K562 (cell line): ENCODE data around the gene AIF1. TPM values are rescaled to one million over a fixed set of nuclear protein-coding genes. Genes with fewer than 3 reads are reported as not detected.

Source experiments
- ATAC-seq: fragments of 200-7000 bp; cut with Tn5 transposase; 3 replicates; pipeline ENCODE4 v1.9.1; 2020; ENCODE audit warnings: moderate library complexity
- BruUV-seq: library from RNA; stranded (reverse); fragments of 400-500 nt; replicated peaks from 2 replicates; lab custom pipeline; 2021; lab: Mats Ljungman, UMichigan
- CTCF ChIA-PET: fragments of 300-600 bp; formaldehyde crosslinking; extraction: SDS; loops from one replicate; lab custom pipeline; 2021; ENCODE audit warnings: low intra/inter-chr PET ratio; lab: Yijun Ruan, JAX
- POLR2A ChIA-PET: fragments of 300-600, 350-650 bp; sonication (Branson Sonifier 250); formaldehyde crosslinking; extraction: SDS; loops from one replicate; lab custom pipeline; 2021; ENCODE audit warnings: antibody characterized with exemption, inconsistent platforms; lab: Yijun Ruan, JAX
- DNase-seq, 4 experiments: peaks; one replicate each; pipeline versions ENCODE4 v3.0.0 to v3.0.0-alpha.2; 2011 to 2018; ENCODE audit warnings: low spot score in 3 of 4, mixed read lengths in 3 of 4; ENCODE audit errors: extremely low read depth in 1 of 4
- FAIRE-seq: peaks from 2 replicates; lab custom pipeline; 2011; peaks lifted over from hg19 to GRCh38; lab: Jason Lieb, UNC
- H2AFZ ChIP-seq: 2 replicates; pipeline ENCODE4 v1.6.0; 2011; ENCODE audit warnings: low read depth, low read length, control low read depth, inconsistent platforms
- H3K27ac ChIP-seq: fragments of 200-600 bp; 3 replicates; pipeline ENCODE4 v1.8.0; 2011; ENCODE audit warnings: low read depth, mild to moderate bottlenecking, control low read depth, inconsistent platforms, low read length, moderate library complexity, mixed read lengths; ENCODE audit errors: extremely low read depth
- H3K27me3 ChIP-seq, 2 experiments: fragments of 300-600 bp in 1 of 2; 2 replicates in 1 of 2; 3 replicates in 1 of 2; pipeline versions ENCODE4 v1.6.0 to v1.8.0; 2011; ENCODE audit warnings: inconsistent platforms in 2 of 2, low read length in 2 of 2, mild to moderate bottlenecking in 1 of 2, mixed read lengths in 1 of 2, moderate library complexity in 1 of 2; ENCODE audit not compliant: control insufficient read depth in 2 of 2, insufficient read depth in 2 of 2
- H3K36me3 ChIP-seq: fragments of 300-600 bp; 3 replicates; pipeline ENCODE4 v1.8.0; 2011; ENCODE audit warnings: mild to moderate bottlenecking, low read length, inconsistent platforms; ENCODE audit not compliant: control insufficient read depth, insufficient read depth
- H3K4me1 ChIP-seq, 2 experiments: fragments of 200-600 bp in 1 of 2; replicated peaks in 1 of 2; 2 replicates in 1 of 2; 3 replicates in 1 of 2; pipeline versions ENCODE4 v1.5.1 to v1.8.0; 2011; ENCODE audit warnings: inconsistent platforms in 2 of 2, low read length in 2 of 2, mild to moderate bottlenecking in 1 of 2, mixed read lengths in 1 of 2, moderate library complexity in 1 of 2; ENCODE audit not compliant: control insufficient read depth in 2 of 2, insufficient read depth in 2 of 2
- H3K4me2 ChIP-seq: 2 replicates; pipeline ENCODE4 v1.6.1; 2011; ENCODE audit warnings: low read length, control low read depth, inconsistent platforms, mixed read lengths; ENCODE audit not compliant: insufficient read depth
- H3K4me3 ChIP-seq: fragments of 200-600 bp; sonication (generic), shearing (Covaris generic); 2 replicates; pipeline ENCODE4 v1.5.1; 2016; ENCODE audit warnings: control low read depth, inconsistent platforms
- H3K79me2 ChIP-seq: fragments of 200-600 bp; 3 replicates; pipeline ENCODE4 v1.8.0; 2011; ENCODE audit warnings: low read length, inconsistent platforms; ENCODE audit not compliant: control insufficient read depth, insufficient read depth
- H3K9ac ChIP-seq, 2 experiments: 2 replicates each; pipeline versions ENCODE4 v1.6.0 to v1.6.1; 2011; ENCODE audit warnings: low read depth in 2 of 2, low read length in 2 of 2, control low read depth in 1 of 2, inconsistent platforms in 1 of 2, mild to moderate bottlenecking in 1 of 2, mixed read lengths in 1 of 2; ENCODE audit not compliant: insufficient read depth in 1 of 2
- H3K9me1 ChIP-seq: one replicate; pipeline ENCODE4 v1.6.0; 2011; ENCODE audit warnings: inconsistent platforms, mild to moderate bottlenecking, low read length, moderate library complexity; ENCODE audit not compliant: control insufficient read depth, insufficient read depth
- H3K9me3 ChIP-seq: replicated peaks from 2 replicates; pipeline ENCODE4 v1.5.1; 2011; ENCODE audit warnings: low read depth, low read length, inconsistent platforms; ENCODE audit not compliant: control insufficient read depth, insufficient read depth
- H4K20me1 ChIP-seq: replicated peaks from 2 replicates; pipeline ENCODE4 v1.6.1; 2011; ENCODE audit warnings: low read length, inconsistent platforms, mixed read lengths; ENCODE audit not compliant: control insufficient read depth, insufficient read depth
- AFF1 ChIP-seq, 2 experiments: fragments of 450-650 bp; IDR thresholded peaks; 2 replicates each; pipeline ENCODE4 v1.6.1; 2018; ENCODE audit warnings: mild to moderate bottlenecking in 2 of 2, low read depth in 1 of 2; ENCODE audit not compliant: partially characterized antibody in 2 of 2
- ARHGAP35 ChIP-seq: fragments of 450-650 bp; IDR thresholded peaks from 2 replicates; pipeline ENCODE4 v1.6.1; 2018; ENCODE audit not compliant: partially characterized antibody
- CHAMP1 ChIP-seq: fragments of 450-650 bp; IDR thresholded peaks from 2 replicates; pipeline ENCODE4 v1.6.1; 2016; ENCODE audit warnings: mild to moderate bottlenecking
- FOXJ3 ChIP-seq: sonication (generic); formaldehyde crosslinking; IDR thresholded peaks from 2 replicates; pipeline ENCODE4 v1.4.0; 2020; ENCODE audit warnings: mild to moderate bottlenecking, missing genetic modification reagents
- GTF3C2 ChIP-seq: IDR thresholded peaks from 3 replicates; pipeline ENCODE4 v1.6.1; 2011; ENCODE audit warnings: borderline replicate concordance, mild to moderate bottlenecking, moderate library complexity; ENCODE audit not compliant: insufficient read length; ENCODE audit errors: extremely low read depth
- MEIS2 ChIP-seq: fragments of 450-650 bp; IDR thresholded peaks from 2 replicates; pipeline ENCODE4 v1.6.1; 2014; ENCODE audit warnings: mild to moderate bottlenecking; ENCODE audit not compliant: partially characterized antibody
- PCBP2 ChIP-seq: fragments of 200-400 bp; formaldehyde crosslinking; IDR thresholded peaks from 2 replicates; pipeline ENCODE4 v1.6.1; 2018; ENCODE audit warnings: low read length, low read depth, mild to moderate bottlenecking, moderate library complexity; ENCODE audit not compliant: poor library complexity, severe bottlenecking
- RBM15 ChIP-seq: fragments of 200-400 bp; formaldehyde crosslinking; IDR thresholded peaks from 2 replicates; pipeline ENCODE4 v1.6.1; 2018; ENCODE audit warnings: mild to moderate bottlenecking, low read length, moderate library complexity; ENCODE audit not compliant: insufficient read depth
- SNRNP70 ChIP-seq: fragments of 200-400 bp; formaldehyde crosslinking; optimal IDR thresholded peaks from 2 replicates; pipeline ENCODE3; 2017; ENCODE audit warnings: low read depth, low read length
- ZNF449 ChIP-seq: fragments of 250-450 bp; sonication (Bioruptor Pico); IDR thresholded peaks from 2 replicates; pipeline ENCODE4 v1.8.0; 2022; ENCODE audit warnings: moderate library complexity, mild to moderate bottlenecking, inconsistent platforms
- ZNF75A ChIP-seq: fragments of 450-650 bp; formaldehyde crosslinking; IDR thresholded peaks from 2 replicates; pipeline ENCODE4 v1.4.0; 2020; ENCODE audit warnings: mild to moderate bottlenecking
- WGBS: fragments of 100-300 bp; shearing (Covaris generic); methylation state at CpG from one replicate; pipeline ENCODE4 v1.1.6; 2016; ENCODE audit warnings: low coverage, mixed read lengths; ENCODE audit not compliant: insufficient coverage; ENCODE audit errors: missing lambda C conversion rate; 5-methylcytosine and 5-hydroxymethylcytosine counted together
- in situ Hi-C: fragments of 300-500 bp; cut with MboI; formaldehyde crosslinking; loops from 4 replicates; pipeline ENCODE4 v1.15.0; 2018; ENCODE audit warnings: inconsistent platforms, mixed read lengths
- intact Hi-C: fragments of 100-400 bp; cut with micrococcal nuclease; formaldehyde crosslinking; loops from 2 replicates; pipeline ENCODE4 v1.14.2; 2022
- polyA plus RNA-seq, 8 experiments: library from polyadenylated mRNA; depleted of rRNA in 4 of 8; stranded (reverse) in 5 of 8; unstranded in 3 of 8; fragments of >200 nt; fragmentation: Nextera tagmentation in 2 of 8; fragmentation: Illumina TruSeq in 1 of 8; extraction: Ambion mirVana in 2 of 8; extraction: Trizol in 1 of 8; gene quantifications; 2 replicates each; pipeline versions ENCODE4 v1.2.1 to v1.2.3, GENCODE V29; 2011 to 2014; ENCODE audit warnings: inconsistent platforms in 1 of 8, missing spikeins in 1 of 8
- total RNA-seq, 7 experiments: library from RNA; depleted of rRNA in 6 of 7; stranded (reverse); fragments of >200 nt in 6 of 7; fragmentation: Illumina TruSeq in 2 of 7; extraction: Trizol in 2 of 7; gene quantifications; 2 replicates each; pipeline versions ENCODE4 v1.2.1 to v1.2.3, GENCODE V29; 2011 to 2021; ENCODE audit warnings: low replicate concordance in 1 of 7

The AIF1 gene
- total and polyA plus RNA-seq, 9 of the 15 experiments (the other 6 are each of a cell fraction or from before 2014, with no cell fraction given) = 9.4 to 33.4 (median 19.4) TPM

GRCh38 chr6:31610968-31611367 lies 4.1 kb upstream of the AIF1 start:
- DNase-seq = no peak
- intact Hi-C loops (no loop called here), in situ Hi-C loops (no loop called here)
- no peak overlapping the region for H3K27ac ChIP-seq
- H3K36me3 ChIP-seq = no peaks in the 10 kb centered on the region
- peaks cover 25 to 34% of the 10 kb centered on the region in 2 experiments for H3K4me1 ChIP-seq
- no peak overlapping the region for H3K4me2 ChIP-seq
- no peak overlapping the region; a peak in 1 of 4 replicates for H3K9ac ChIP-seq
- ChIA-PET POLR2A (interaction anchor here (0.8 to 2.2 kb wide), 4 partner anchors 9 to 83 kb away, joined by 3 to 16 read pairs (median 4); partner anchors contain the start of genes MCCD1 and PRRC2A), CTCF (no interaction called here)
- no TSS peak for BruUV-seq
- H2AFZ ChIP-seq = no peak overlapping the region
- no peaks in the 10 kb centered on the region for H3K79me2 ChIP-seq
- no peaks in the 10 kb centered on the region for H3K9me1 ChIP-seq
- H4K20me1 ChIP-seq = no peaks in the 10 kb centered on the region
- 67% methylated on average over 4 of the region's 4 CpGs for WGBS
- no peak for FAIRE-seq
- H3K4me3 ChIP-seq = no peak overlapping the region
- no peaks in the 10 kb centered on the region for H3K27me3 ChIP-seq
- no peak for ATAC-seq
- no peaks in the 10 kb centered on the region for H3K9me3 ChIP-seq
- TF ChIP-seq SNRNP70 = no peak
- no peak for TF ChIP-seq ZNF75A
- TF ChIP-seq ZNF449 (CRISPR knock-in tag) = no peak
- TF ChIP-seq MEIS2 = no peak
- TF ChIP-seq GTF3C2 = no peak
- TF ChIP-seq FOXJ3 = no peak
- TF ChIP-seq PCBP2 = no peak
- no peak for TF ChIP-seq ARHGAP35
- no peak for TF ChIP-seq CHAMP1
- TF ChIP-seq AFF1 (IDR thresholded peaks at IDR 0.05; ENCODE audit: low read depth in 1 of 2, partially characterized antibody in 2 of 2) = no peak
- no peak for TF ChIP-seq RBM15
